HG03575 (cell line): ENCODE results near the gene TANK.

Experiments
- ATAC-seq: cut with Tn5 transposase; IDR thresholded peaks from one replicate; pipeline ENCODE4 v1.9.1; 2021; ENCODE audit not compliant: unreplicated experiment, insufficient number of reproducible peaks, low FRiP score; ENCODE audit errors: extremely low read depth

Gene TANK

GRCh38 chr2:161208527-161209139 is 48.4 kb downstream of the TANK start:
- ATAC-seq, result no peak

- ATAC-seq, result no peak
Observed at GRCh38 chr2:161209902-161210301, 49.7 kb downstream of the TANK start.

GRCh38 chr2:161217597-161218185 is 57.5 kb downstream of the TANK start:
- no peak for ATAC-seq

- ATAC-seq, result no peak
Observed at GRCh38 chr2:161219211-161219610, 59.0 kb downstream of the TANK start.

- no peak for ATAC-seq
Observed at GRCh38 chr2:161223139-161223732, 63.0 kb downstream of the TANK start.

GRCh38 chr2:161228511-161229240 is 68.4 kb downstream of the TANK start:
- ATAC-seq, result no peak

- ATAC-seq, result no peak
Observed at GRCh38 chr2:161230959-161231358, 70.7 kb downstream of the TANK start.

- no peak for ATAC-seq
Observed at GRCh38 chr2:161232571-161232970, 72.3 kb downstream of the TANK start.

- ATAC-seq, result peak; percentile 42
Observed at GRCh38 chr2:161233858-161234431, 73.7 kb downstream of the TANK start.

GRCh38 chr2:161234627-161235026 is 74.4 kb downstream of the TANK start:
- no peak for ATAC-seq

GRCh38 chr2:161237392-161238264 is 77.4 kb downstream of the TANK start:
- ATAC-seq, result no peak

GRCh38 chr2:161238265-161238559 is 78.0 kb downstream of the TANK start:
- no peak for ATAC-seq

- no peak for ATAC-seq
Observed at GRCh38 chr2:161238560-161239325, 78.5 kb downstream of the TANK start.

- ATAC-seq, result no peak
Observed at GRCh38 chr2:161239326-161240109, 79.3 kb downstream of the TANK start.

GRCh38 chr2:161241894-161242293 is 81.7 kb downstream of the TANK start:
- ATAC-seq, result no peak

GRCh38 chr2:161243312-161243711 is 83.1 kb downstream of the TANK start:
- ATAC-seq, result peak; percentile 29

GRCh38 chr2:161243905-161244304 is 83.7 kb downstream of the TANK start:
- no peak for ATAC-seq
